Measurements from ENCODE around the gene TMEM221.

The TMEM221 gene

DNA sequence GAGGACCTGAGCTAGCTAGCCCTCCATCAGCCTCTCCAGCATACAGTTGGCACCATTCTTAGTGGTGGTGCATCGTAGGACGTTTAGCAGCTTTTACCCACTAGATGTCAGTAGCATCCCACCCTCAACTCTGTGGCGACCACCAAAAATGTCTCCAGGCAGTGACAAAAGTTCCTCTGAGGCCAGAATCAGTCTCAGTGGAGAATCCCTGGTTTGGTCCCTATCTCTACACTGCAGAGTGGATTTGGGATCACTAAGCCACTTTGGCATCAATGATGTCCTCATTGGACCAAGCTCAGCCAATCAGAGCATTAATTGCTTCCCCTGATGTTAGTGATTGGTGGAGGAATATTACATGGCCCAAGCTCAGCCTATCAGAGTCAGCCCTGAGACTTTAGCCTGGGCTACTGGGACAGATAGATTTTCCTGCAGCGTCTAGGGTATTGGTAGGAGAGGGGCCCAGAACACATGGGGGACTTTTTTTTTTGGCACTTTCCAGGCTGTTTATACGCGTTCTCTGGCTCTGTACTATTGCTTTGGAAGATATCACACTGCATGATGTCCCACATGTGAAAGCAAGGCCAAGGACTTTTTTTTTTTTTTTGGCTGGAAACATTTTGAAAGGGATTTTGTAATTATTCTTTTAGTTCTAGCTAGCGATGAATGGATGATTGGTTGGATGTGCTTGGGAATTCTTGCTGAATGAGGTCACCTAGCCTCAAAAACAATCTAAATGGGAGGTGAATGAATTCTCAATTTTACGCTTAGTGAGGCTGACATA is 7.0 kb downstream of the TMEM221 start (continued):
- no peak for TF ChIP-seq ZNF350 (tag by site-specific recombination; IDR thresholded peaks at IDR 0.05)
- TF ChIP-seq, protein P1, sequence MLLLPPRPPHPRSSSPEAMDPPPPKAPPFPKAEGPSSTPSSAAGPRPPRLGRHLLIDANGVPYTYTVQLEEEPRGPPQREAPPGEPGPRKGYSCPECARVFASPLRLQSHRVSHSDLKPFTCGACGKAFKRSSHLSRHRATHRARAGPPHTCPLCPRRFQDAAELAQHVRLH (tag by site-specific recombination; IDR thresholded peaks at IDR 0.05), result no peak
- TF ChIP-seq ZNF354C (tag by site-specific recombination; IDR thresholded peaks at IDR 0.05; ENCODE audit: borderline replicate concordance, low read depth), result no peak
- TF ChIP-seq ZNF37A (tag by site-specific recombination; IDR thresholded peaks at IDR 0.05), result no peak
- no peak for TF ChIP-seq ZNF426 (tag by site-specific recombination; IDR thresholded peaks at IDR 0.05)
- no peak for TF ChIP-seq KLF10 (tag by site-specific recombination; IDR thresholded peaks at IDR 0.05)
- TF ChIP-seq ZFP41 (tag by site-specific recombination; IDR thresholded peaks at IDR 0.05; ENCODE audit: borderline replicate concordance), result no peak
- 0 out of 2 replicates have a peak, but pooled peaks have one; percentile 9 for TF ChIP-seq SP7 (tag by site-specific recombination; IDR thresholded peaks at IDR 0.05)
- TF ChIP-seq, protein P2, sequence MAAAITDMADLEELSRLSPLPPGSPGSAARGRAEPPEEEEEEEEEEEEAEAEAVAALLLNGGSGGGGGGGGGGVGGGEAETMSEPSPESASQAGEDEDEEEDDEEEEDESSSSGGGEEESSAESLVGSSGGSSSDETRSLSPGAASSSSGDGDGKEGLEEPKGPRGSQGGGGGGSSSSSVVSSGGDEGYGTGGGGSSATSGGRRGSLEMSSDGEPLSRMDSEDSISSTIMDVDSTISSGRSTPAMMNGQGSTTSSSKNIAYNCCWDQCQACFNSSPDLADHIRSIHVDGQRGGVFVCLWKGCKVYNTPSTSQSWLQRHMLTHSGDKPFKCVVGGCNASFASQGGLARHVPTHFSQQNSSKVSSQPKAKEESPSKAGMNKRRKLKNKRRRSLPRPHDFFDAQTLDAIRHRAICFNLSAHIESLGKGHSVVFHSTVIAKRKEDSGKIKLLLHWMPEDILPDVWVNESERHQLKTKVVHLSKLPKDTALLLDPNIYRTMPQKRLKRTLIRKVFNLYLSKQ (tag by site-specific recombination; IDR thresholded peaks at IDR 0.05; ENCODE audit: borderline replicate concordance), result no peak
- TF ChIP-seq IKZF3 (tag by site-specific recombination; IDR thresholded peaks at IDR 0.05), result no peak
- no peak for TF ChIP-seq ZNF530 (tag by site-specific recombination; IDR thresholded peaks at IDR 0.05; ENCODE audit: low read depth)
- no peak for TF ChIP-seq ZEB2 (tag by site-specific recombination; IDR thresholded peaks at IDR 0.05)
- no peak for TF ChIP-seq ZNF660 (tag by site-specific recombination; IDR thresholded peaks at IDR 0.05)
- no peak for TF ChIP-seq ZNF23 (tag by site-specific recombination; IDR thresholded peaks at IDR 0.05; ENCODE audit: borderline replicate concordance)
- no peak for TF ChIP-seq ZNF585B (tag by site-specific recombination; IDR thresholded peaks at IDR 0.05)
- TF ChIP-seq ELK4 (IDR thresholded peaks at IDR 0.05; ENCODE audit: borderline replicate concordance, low read depth, low read length), result no peak
- TF ChIP-seq ZFP37 (tag by site-specific recombination; IDR thresholded peaks at IDR 0.05), result no peak
- no peak for TF ChIP-seq ZNF626 (tag by site-specific recombination; IDR thresholded peaks at IDR 0.05)
- no peak for TF ChIP-seq GLIS2 (tag by site-specific recombination; IDR thresholded peaks at IDR 0.05)
- TF ChIP-seq ZNF777 (tag by site-specific recombination; IDR thresholded peaks at IDR 0.05; ENCODE audit: borderline replicate concordance), result no peak
- no peak for TF ChIP-seq ZIC2 (tag by site-specific recombination; IDR thresholded peaks at IDR 0.05)
- TF ChIP-seq FEZF1 (tag by site-specific recombination; IDR thresholded peaks at IDR 0.05), result no peak
- no peak for TF ChIP-seq KLF16 (tag by site-specific recombination; IDR thresholded peaks at IDR 0.05)
- no peak for TF ChIP-seq ZNF561 (tag by site-specific recombination; IDR thresholded peaks at IDR 0.05; ENCODE audit: borderline replicate concordance)
- TF ChIP-seq ZNF629 (tag by site-specific recombination; IDR thresholded peaks at IDR 0.05), result 0 out of 2 replicates have a peak, but pooled peaks have one; percentile 7
- peak; percentile 25; the same call in 1 of the 2 replicates for TF ChIP-seq PRDM1 (tag by site-specific recombination; IDR thresholded peaks at IDR 0.05)
- peak; percentile 31; the same call in 1 of the 2 replicates for TF ChIP-seq ZNF518A (tag by site-specific recombination; conservative IDR thresholded peaks at IDR 0.05; ENCODE audit: low read depth)
- no peak for TF ChIP-seq ATF2 (tag by site-specific recombination; IDR thresholded peaks at IDR 0.05; ENCODE audit: low read depth)
- peak; percentile 91 for TF ChIP-seq ZNF654 (tag by site-specific recombination; IDR thresholded peaks at IDR 0.05; ENCODE audit: low read depth)
- no peak for TF ChIP-seq ZNF621 (tag by site-specific recombination; IDR thresholded peaks at IDR 0.05)
- TF ChIP-seq HOXC10 (CRISPR knock-in tag; IDR thresholded peaks at IDR 0.05), result no peak
- TF ChIP-seq GLI4 (tag by site-specific recombination; IDR thresholded peaks at IDR 0.05), result no peak

All from HEK293 (cell line).